HUES48 (cell line): Measurements from ENCODE around the gene BRD8.
A peak's percentile ranks its signal among the peaks of the same experiment; 100 is the strongest.
"Not testable (repeated sequence)": the region's sequence is repeated elsewhere in the genome, so short reads cannot be mapped to it uniquely, and the experiment has no call there.

ENCODE experiments used
- H3K27ac ChIP-seq: one replicate; pipeline ENCODE4 v1.7.0; 2013; ENCODE audit warnings: low read depth, low read length, inconsistent platforms
- H3K27me3 ChIP-seq: 2 replicates; pipeline ENCODE4 v1.6.1; 2013; ENCODE audit warnings: mild to moderate bottlenecking, low read length; ENCODE audit not compliant: control insufficient read depth, insufficient read depth
- H3K36me3 ChIP-seq: 2 replicates; pipeline ENCODE4 v1.6.1; 2013; ENCODE audit warnings: low read length; ENCODE audit not compliant: control insufficient read depth, insufficient read depth
- H3K4me1 ChIP-seq: 2 replicates; pipeline ENCODE4 v1.6.1; 2013; ENCODE audit warnings: mild to moderate bottlenecking, low read length; ENCODE audit not compliant: control insufficient read depth, insufficient read depth
- H3K4me3 ChIP-seq: 2 replicates; pipeline ENCODE4 v1.5.1; 2013; ENCODE audit warnings: mild to moderate bottlenecking, low read depth, low read length
- H3K9ac ChIP-seq: 2 replicates; pipeline ENCODE4 v1.6.1; 2013; ENCODE audit warnings: mild to moderate bottlenecking, low read depth, low read length, moderate library complexity
- H3K9me3 ChIP-seq: 2 replicates; pipeline ENCODE4 v1.6.1; 2013; ENCODE audit warnings: low read length; ENCODE audit not compliant: control insufficient read depth, insufficient read depth

Gene BRD8

GRCh38 chr5:138160706-138161105 is 17.7 kb downstream of the BRD8 start:
- H3K27me3 ChIP-seq, result no peaks in the 10 kb centered on the region
- H3K9ac ChIP-seq, result no peak overlapping the region
- H3K36me3 ChIP-seq, result peaks cover 93% of the 10 kb centered on the region
- no peak overlapping the region for H3K4me3 ChIP-seq
- H3K4me1 ChIP-seq, result no peaks in the 10 kb centered on the region
- H3K27ac ChIP-seq, result no peak overlapping the region
- H3K9me3 ChIP-seq, result no peaks in the 10 kb centered on the region

DNA sequence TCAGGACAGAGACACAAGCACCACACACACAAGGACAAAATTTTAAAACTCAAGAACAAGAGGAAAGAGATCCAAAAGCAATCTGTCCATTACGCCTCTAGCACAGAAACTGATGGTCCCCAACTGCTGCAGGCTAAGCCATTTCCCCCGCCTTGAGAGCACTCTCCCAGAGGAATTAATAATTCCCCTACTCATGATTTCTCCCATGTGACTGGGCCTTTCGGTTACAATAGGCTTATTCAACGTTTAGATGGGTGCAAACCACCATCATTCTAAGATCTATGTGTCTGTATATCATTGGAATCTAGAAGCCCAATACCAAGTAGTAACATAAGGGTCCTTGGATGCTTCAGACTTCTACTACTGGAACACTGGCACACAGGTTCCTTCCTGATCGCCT is 18.8 kb downstream of the BRD8 start:
- H3K27me3 ChIP-seq, result no peaks in the 10 kb centered on the region
- H3K4me3 ChIP-seq, result no peak overlapping the region
- H3K9me3 ChIP-seq, result no peaks in the 10 kb centered on the region
- H3K4me1 ChIP-seq, result no peaks in the 10 kb centered on the region
- peaks cover 83% of the 10 kb centered on the region for H3K36me3 ChIP-seq
- no peak overlapping the region for H3K9ac ChIP-seq
- no peak overlapping the region for H3K27ac ChIP-seq

- no peaks in the 10 kb centered on the region for H3K27me3 ChIP-seq
- H3K9ac ChIP-seq, result no peak overlapping the region
- H3K27ac ChIP-seq, result no peak overlapping the region
- H3K9me3 ChIP-seq, result no peaks in the 10 kb centered on the region
- no peak overlapping the region for H3K4me3 ChIP-seq
- H3K36me3 ChIP-seq, result peaks cover 62% of the 10 kb centered on the region
- H3K4me1 ChIP-seq, result no peaks in the 10 kb centered on the region
Measured at GRCh38 chr5:138157626-138158025, 20.8 kb downstream of the BRD8 start.

- peaks cover 46% of the 10 kb centered on the region for H3K36me3 ChIP-seq
- H3K27ac ChIP-seq, H3K9me3 ChIP-seq, H3K27me3 ChIP-seq, H3K4me1 ChIP-seq, H3K4me3 ChIP-seq, H3K9ac ChIP-seq: not testable (repeated sequence)
Measured at GRCh38 chr5:138155977-138156376, 22.5 kb downstream of the BRD8 start.

DNA sequence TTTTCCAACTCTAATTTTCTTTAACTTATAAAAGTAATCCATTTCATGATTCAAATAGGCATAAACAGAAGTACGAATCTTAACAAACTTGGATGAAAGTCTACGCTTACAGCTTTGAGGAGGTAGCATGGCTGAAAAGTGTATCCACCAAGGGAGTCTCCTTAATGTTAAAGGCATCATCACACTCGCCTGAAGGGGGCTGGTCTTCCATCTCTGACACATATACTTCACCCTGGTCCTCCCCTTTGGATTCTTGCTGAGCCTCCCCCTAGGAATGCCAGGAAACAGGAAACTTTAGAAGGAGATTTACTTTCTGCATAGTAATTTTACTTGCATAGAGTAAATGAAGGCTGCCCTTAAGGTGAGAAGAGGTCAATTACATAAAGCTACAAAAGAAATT is 28.9 kb downstream of the BRD8 start:
- H3K4me1 ChIP-seq, result no peaks in the 10 kb centered on the region

GRCh38 chr5:138148811-138149210 is 29.6 kb downstream of the BRD8 start:
- H3K4me3 ChIP-seq, result no peak overlapping the region
- H3K36me3 ChIP-seq, result no peaks in the 10 kb centered on the region
- no peaks in the 10 kb centered on the region for H3K27me3 ChIP-seq
- H3K27ac ChIP-seq, result no peak overlapping the region
- H3K9me3 ChIP-seq, result no peaks in the 10 kb centered on the region
- no peak overlapping the region for H3K9ac ChIP-seq
- no peaks in the 10 kb centered on the region for H3K4me1 ChIP-seq

More for the DNA sequence above, 28.9 kb downstream of the BRD8 start:
- H3K27me3 ChIP-seq, result no peaks in the 10 kb centered on the region
- no peak overlapping the region for H3K27ac ChIP-seq
- no peaks in the 10 kb centered on the region for H3K9me3 ChIP-seq
- no peak overlapping the region for H3K4me3 ChIP-seq
- H3K36me3 ChIP-seq, result no peaks in the 10 kb centered on the region
- H3K9ac ChIP-seq, result no peak overlapping the region

DNA sequence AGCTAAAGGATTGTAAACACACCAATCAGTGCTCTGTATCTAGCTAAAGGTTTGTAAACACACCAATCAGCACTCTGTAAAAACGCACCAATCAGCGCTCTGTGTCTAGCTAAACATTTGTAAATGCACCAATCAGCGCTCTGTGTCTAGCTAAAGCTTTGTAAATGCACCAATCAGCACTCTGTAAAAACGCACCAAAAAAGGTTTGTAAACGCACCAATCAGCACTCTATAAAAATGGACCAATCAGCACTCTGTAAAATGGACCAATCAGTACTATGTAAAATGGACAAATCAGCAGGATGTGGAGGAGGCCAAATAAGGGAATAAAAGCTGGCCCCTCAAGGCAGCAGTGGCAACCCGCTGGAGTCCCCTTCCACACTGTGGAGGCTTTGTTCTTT is 34.9 kb downstream of the BRD8 start:
- not testable (repeated sequence) for H3K9me3 ChIP-seq, H3K4me3 ChIP-seq, H3K36me3 ChIP-seq, H3K27me3 ChIP-seq, H3K9ac ChIP-seq, H3K27ac ChIP-seq, H3K4me1 ChIP-seq

DNA sequence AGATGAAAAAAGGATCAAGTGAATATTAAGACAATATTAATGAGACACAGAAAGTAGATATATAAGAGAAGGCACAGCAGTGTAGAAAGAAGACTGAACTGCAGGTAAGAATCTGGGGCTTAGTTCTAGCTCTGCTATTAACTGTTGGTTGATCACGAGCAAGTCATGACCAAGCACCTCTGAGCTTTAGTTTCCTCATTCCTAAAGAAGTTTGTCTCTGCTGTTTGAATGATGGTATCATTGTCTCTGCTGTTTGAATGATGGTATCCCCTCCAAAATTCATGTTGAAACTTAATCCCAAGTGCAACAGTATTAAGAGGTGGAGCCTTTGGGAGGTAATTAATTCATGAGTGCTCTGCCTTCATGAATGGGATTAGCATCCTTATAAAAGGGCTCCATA is 36.7 kb downstream of the BRD8 start:
- peaks cover 3% of the 10 kb centered on the region; the same call in 1 of the 2 replicates for H3K4me1 ChIP-seq
- H3K9ac ChIP-seq, result no peak overlapping the region
- no peaks in the 10 kb centered on the region for H3K36me3 ChIP-seq
- H3K9me3 ChIP-seq, result no peaks in the 10 kb centered on the region
- no peak overlapping the region for H3K27ac ChIP-seq
- no peak overlapping the region for H3K4me3 ChIP-seq
- H3K27me3 ChIP-seq, result no peaks in the 10 kb centered on the region

DNA sequence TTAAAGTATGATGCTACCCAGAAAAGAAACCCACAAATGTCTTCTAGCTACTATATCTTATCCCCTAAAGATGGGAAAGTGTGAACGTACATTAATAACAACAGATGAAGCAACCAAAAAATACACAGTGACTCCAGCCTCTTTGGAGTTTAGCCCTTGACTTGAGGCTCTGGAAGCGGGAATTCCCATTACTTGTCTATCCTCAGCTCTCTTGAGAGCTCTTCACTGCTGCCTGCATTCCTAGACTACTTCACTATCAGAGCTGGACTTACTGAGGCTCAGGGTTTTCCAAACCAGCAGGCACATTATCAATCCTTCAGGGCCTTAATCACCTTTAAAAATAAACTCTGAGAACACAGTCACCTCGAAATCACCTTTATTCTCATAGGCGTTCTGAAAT is 38.2 kb downstream of the BRD8 start:
- no peaks in the 10 kb centered on the region for H3K36me3 ChIP-seq
- peaks cover 3% of the 10 kb centered on the region; the same call in 1 of the 2 replicates for H3K4me1 ChIP-seq
- no peak overlapping the region for H3K27ac ChIP-seq
- no peak overlapping the region for H3K9ac ChIP-seq
- H3K4me3 ChIP-seq, result no peak overlapping the region
- H3K9me3 ChIP-seq, result no peaks in the 10 kb centered on the region
- H3K27me3 ChIP-seq, result no peaks in the 10 kb centered on the region

- Histone ChIP-seq H3K27ac (no peak overlapping the region), H3K36me3 (no peaks in the 10 kb centered on the region), H3K9me3 (no peaks in the 10 kb centered on the region), H3K4me3 (peak overlapping the region; percentile 77), H3K27me3 (no peaks in the 10 kb centered on the region), H3K9ac (no peak overlapping the region), H3K4me1 (peaks cover 3% of the 10 kb centered on the region; the same call in 1 of the 2 replicates)
Measured at GRCh38 chr5:138139781-138140090, 38.7 kb downstream of the BRD8 start.

DNA sequence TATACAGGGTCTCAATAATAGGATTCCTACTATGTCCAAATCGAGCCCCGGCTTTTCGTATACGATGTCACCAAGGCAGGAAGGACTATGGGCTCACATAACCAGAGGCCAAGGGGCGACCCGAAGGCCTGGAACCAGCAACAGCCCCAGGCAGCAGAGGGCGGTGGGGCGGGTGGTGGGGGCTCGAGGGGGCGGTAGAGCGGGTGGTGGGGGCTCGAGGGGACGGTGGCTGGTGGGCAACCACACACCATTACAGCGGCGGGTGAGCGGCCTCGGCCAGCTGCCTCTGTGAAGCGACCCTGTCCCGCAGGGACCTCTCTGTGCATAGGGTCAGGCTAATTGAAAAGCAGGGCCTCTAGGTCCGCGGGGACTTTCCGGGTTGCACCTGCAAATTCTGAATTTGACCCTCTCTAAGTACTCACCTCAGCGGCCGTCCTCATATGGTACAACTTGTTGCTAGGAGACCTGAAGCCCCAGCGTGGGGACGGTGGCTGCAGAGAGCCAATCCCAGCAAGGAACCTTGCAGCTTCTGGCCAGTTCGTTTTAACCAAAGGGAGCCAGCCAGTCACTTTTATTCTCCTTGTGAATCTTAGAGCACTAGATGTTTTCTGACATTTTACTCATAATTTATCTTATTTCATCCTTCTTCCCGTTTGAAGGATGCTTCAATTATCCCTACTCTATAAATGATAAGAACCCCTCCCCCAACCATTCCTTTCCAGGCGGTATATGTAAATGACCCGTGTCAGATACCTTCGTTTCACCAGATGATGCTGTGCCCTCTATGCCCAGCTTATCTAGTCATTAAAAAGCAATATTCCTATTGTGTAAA is 39.3 kb downstream of the BRD8 start, which contains the start of gene NME5:
TSS of gene NME5 (minus strand) at position 480 of the 832 bp plus-strand sequence. CDS start 648 bp downstream, outside the sequence.
- no peak within 1 kb of the TSS for H3K9ac ChIP-seq

More for the DNA sequence above, 39.3 kb downstream of the BRD8 start, which contains the start of gene NME5:
- Histone ChIP-seq H3K4me3 (peak within 1 kb of the TSS; percentile 77), H3K27me3 (no peaks in the 10 kb centered on the region), H3K4me1 (peaks cover 3% of the 10 kb centered on the region; the same call in 1 of the 2 replicates), H3K36me3 (no peaks in the 10 kb centered on the region), H3K27ac (no peak within 1 kb of the TSS), H3K9me3 (no peaks in the 10 kb centered on the region)
